Measurements from ENCODE around the gene TNFRSF14. TPM values are rescaled to one million over a fixed set of nuclear protein-coding genes. Genes with fewer than 3 reads are reported as not detected.

TNFRSF14 gene
- total RNA-seq, 1 donor from 2014 or later = 8.5 TPM

- H3K4me1 Mint-ChIP-seq (ENCODE audit: unreplicated experiment) = peaks cover 3% of the 10 kb centered on the region
- H3K9me3 Mint-ChIP-seq = peaks cover 16% of the 10 kb centered on the region
Measured at GRCh38 chr1:2612591-2613365, 56.6 kb downstream of the TNFRSF14 start.

More at GRCh38 chr1:2612591-2613365, 56.6 kb downstream of the TNFRSF14 start:
- Mint-ChIP-seq H3K27me3 (peaks cover 6% of the 10 kb centered on the region), H3K27ac (no peak overlapping the region), H3K36me3 (no peaks in the 10 kb centered on the region), H3K4me3 (no peak overlapping the region)
- DNase-seq (ENCODE audit: extremely low spot score, unreplicated experiment) = no peak
- TF ChIP-seq, protein P1, sequence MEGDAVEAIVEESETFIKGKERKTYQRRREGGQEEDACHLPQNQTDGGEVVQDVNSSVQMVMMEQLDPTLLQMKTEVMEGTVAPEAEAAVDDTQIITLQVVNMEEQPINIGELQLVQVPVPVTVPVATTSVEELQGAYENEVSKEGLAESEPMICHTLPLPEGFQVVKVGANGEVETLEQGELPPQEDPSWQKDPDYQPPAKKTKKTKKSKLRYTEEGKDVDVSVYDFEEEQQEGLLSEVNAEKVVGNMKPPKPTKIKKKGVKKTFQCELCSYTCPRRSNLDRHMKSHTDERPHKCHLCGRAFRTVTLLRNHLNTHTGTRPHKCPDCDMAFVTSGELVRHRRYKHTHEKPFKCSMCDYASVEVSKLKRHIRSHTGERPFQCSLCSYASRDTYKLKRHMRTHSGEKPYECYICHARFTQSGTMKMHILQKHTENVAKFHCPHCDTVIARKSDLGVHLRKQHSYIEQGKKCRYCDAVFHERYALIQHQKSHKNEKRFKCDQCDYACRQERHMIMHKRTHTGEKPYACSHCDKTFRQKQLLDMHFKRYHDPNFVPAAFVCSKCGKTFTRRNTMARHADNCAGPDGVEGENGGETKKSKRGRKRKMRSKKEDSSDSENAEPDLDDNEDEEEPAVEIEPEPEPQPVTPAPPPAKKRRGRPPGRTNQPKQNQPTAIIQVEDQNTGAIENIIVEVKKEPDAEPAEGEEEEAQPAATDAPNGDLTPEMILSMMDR (conservative IDR thresholded peaks at IDR 0.05) = no peak

Other genes with a start within 250 kb of the TNFRSF14 start
- 17.7 and 27.5 TPM in 2 replicates for gene MORN1, start 164.8 kb upstream of the TNFRSF14 start, total RNA-seq (ENCODE audit: low replicate concordance)
- gene RER1, start 164.5 kb upstream of the TNFRSF14 start, total RNA-seq (ENCODE audit: low replicate concordance) = 126 and 174 TPM in 2 replicates
- gene PEX10, start 143.8 kb upstream of the TNFRSF14 start, total RNA-seq (ENCODE audit: low replicate concordance) = 26.7 and 27.3 TPM in 2 replicates
- gene PLCH2, start 80.1 kb upstream of the TNFRSF14 start, total RNA-seq (ENCODE audit: low replicate concordance) = 0.67 and 0.82 TPM in 2 replicates
- 36.4 and 49.1 TPM in 2 replicates for gene PANK4, start 29.8 kb upstream of the TNFRSF14 start, total RNA-seq (ENCODE audit: low replicate concordance)
- gene HES5, start 26.1 kb upstream of the TNFRSF14 start, total RNA-seq (ENCODE audit: low replicate concordance) = 4.5 and 5.1 TPM in 2 replicates
- 33.7 and 40.3 TPM in 2 replicates for gene PRXL2B, start 30.4 kb downstream of the TNFRSF14 start, total RNA-seq (ENCODE audit: low replicate concordance)
- 1.1 TPM in 1 of 2 replicates, not detected in the other for gene MMEL1, start 76.6 kb downstream of the TNFRSF14 start, total RNA-seq (ENCODE audit: low replicate concordance)
- 1.6 and 3.1 TPM in 2 replicates for gene TTC34, start 245.3 kb downstream of the TNFRSF14 start, total RNA-seq (ENCODE audit: low replicate concordance)